IPS-15b (cell line): ENCODE data around the gene GSS.
"Not testable (repeated sequence)": the region's sequence is repeated elsewhere in the genome, so short reads cannot be mapped to it uniquely, and the experiment has no call there.

Experiments
- H3K27me3 ChIP-seq: one replicate; pipeline ENCODE4 v1.6.1; 2013; ENCODE audit warnings: low read length; ENCODE audit not compliant: control insufficient read depth, insufficient read depth
- H3K36me3 ChIP-seq: one replicate; pipeline ENCODE4 v1.6.1; 2013; ENCODE audit warnings: low read length; ENCODE audit not compliant: control insufficient read depth, insufficient read depth
- H3K4me1 ChIP-seq: one replicate; pipeline ENCODE4 v1.6.1; 2013; ENCODE audit warnings: mild to moderate bottlenecking, low read length; ENCODE audit not compliant: control insufficient read depth, insufficient read depth
- H3K4me3 ChIP-seq: one replicate; pipeline ENCODE4 v1.5.1; 2013; ENCODE audit warnings: low read depth, low read length
- H3K9ac ChIP-seq: one replicate; pipeline ENCODE4 v1.6.1; 2013; ENCODE audit warnings: low read depth, mild to moderate bottlenecking, low read length
- H3K9me3 ChIP-seq: one replicate; pipeline ENCODE4 v1.6.1; 2013; ENCODE audit warnings: mild to moderate bottlenecking, low read length; ENCODE audit not compliant: control insufficient read depth, insufficient read depth

The GSS gene

DNA sequence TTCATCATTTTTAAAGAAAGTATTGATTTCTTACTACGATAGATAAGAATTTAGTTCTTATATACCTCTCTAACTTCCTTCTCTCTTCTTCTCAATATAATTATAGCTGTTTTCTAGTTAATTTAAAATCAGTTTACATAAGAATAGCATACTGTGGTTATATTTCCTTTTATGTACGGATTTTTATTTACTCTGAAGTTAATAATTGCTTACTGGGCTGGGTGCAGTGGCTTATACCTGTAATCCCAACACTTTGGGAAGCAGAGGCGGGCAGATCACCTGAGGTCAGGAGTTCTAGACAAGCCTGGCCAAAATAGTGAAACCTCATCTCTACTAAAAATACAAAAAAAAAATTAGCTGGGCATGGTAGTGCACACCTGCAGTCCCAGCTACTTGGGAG, 69.5 kb downstream of the GSS start:
- H3K4me3 ChIP-seq: no peak overlapping the region
- no peaks in the 10 kb centered on the region for H3K36me3 ChIP-seq
- H3K4me1 ChIP-seq: no peaks in the 10 kb centered on the region
- H3K9me3 ChIP-seq: no peaks in the 10 kb centered on the region
- no peaks in the 10 kb centered on the region for H3K27me3 ChIP-seq
- H3K9ac ChIP-seq: no peak overlapping the region

DNA sequence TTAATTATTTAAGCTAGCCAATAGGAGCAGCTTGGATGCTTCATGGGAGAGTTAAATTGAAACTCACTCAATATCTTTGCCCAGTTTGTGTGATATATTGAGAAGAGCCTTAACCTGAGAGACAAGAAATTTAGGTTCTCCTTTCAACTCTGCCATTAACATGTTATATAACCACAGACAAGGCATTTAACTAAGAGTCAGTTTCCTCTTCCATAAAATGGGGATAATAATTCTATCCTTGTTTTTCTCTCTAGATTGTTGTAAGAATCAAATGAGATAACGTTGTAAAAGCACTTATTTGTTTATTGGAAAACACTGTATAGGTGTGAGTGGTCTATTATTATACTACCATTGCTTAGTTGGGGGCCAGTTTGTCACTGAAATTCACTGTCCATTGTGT, 71.3 kb downstream of the GSS start:
- no peak overlapping the region for H3K9ac ChIP-seq
- H3K9me3 ChIP-seq: no peaks in the 10 kb centered on the region
- no peaks in the 10 kb centered on the region for H3K4me1 ChIP-seq
- no peak overlapping the region for H3K4me3 ChIP-seq
- H3K36me3 ChIP-seq: no peaks in the 10 kb centered on the region
- H3K27me3 ChIP-seq: no peaks in the 10 kb centered on the region

DNA sequence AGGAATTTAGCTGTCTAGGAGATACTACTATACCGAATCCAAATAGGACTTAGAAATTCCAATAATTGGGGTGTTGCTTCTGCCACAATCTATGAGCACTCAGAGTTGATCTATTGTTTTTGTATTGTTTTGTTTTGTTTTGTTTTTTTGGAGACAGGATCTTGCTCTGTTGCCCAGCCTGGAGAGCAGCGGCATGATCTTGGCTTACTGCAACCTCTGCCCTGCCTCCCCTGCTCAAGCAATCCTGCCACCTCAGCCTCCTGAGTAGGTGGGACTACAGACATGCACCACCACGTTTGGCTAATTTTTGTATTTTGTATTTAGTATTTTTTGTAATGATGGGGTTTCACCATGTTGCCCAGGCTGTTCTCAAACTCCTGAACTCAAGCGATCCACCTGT, 71.8 kb downstream of the GSS start:
- H3K9me3 ChIP-seq: no peaks in the 10 kb centered on the region
- H3K36me3 ChIP-seq: no peaks in the 10 kb centered on the region

DNA sequence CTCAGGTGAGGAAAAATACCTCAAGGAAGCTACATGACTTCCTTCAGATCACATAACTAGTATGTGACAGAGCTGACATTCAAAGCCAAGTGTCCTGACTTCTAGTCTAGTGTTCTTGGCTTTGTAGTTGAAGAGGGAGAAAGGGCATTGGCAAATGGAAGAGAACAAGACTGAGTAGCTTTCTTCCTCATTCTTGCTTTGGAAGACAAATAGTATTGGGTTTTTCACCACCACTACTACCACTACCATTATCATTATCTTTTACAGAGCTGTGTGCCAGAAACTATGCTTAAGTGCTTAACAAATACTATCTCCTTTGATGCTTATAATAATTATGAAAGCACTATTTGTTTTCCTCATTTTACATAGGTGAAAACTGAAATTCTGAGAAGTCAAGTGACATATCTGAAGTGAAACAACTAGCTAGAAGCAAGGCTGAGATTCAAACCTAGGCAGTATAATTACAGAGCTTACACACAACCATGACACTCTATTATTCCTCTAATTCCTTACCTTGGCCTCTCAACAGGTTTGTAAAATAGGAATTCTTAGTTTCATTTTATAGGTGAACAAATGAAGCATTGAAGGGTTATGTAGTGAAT, 72.4 kb downstream of the GSS start:
- Histone ChIP-seq H3K27me3 (peaks cover 1% of the 10 kb centered on the region), H3K4me1 (no peaks in the 10 kb centered on the region), H3K9me3 (no peaks in the 10 kb centered on the region), H3K36me3 (no peaks in the 10 kb centered on the region), H3K4me3 (no peak overlapping the region), H3K9ac (no peak overlapping the region)

More for the DNA sequence above, 71.8 kb downstream of the GSS start:
- no peaks in the 10 kb centered on the region for H3K27me3 ChIP-seq
- H3K9ac ChIP-seq: no peak overlapping the region
- H3K4me1 ChIP-seq: no peaks in the 10 kb centered on the region
- H3K4me3 ChIP-seq: no peak overlapping the region

DNA sequence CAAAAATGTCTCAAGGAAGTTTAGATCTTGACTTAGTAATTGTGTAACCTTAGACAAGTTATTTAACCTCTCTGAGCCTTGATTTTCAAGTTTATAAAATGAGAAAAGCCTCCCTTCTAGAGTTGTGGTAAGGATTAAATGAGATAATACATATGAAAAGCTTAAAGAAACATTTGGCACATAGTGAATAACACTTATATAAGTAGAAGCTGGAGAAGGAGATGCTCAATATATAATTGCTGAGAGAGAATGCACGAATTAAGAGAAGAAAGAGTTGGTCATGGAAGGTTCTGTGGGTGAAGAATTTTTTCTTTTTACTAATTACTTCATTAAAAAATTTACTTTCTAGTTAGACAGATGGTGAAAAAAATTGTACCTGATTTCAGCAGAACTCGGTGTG, 73.9 kb downstream of the GSS start:
- Histone ChIP-seq H3K4me3 (no peak overlapping the region), H3K9ac (no peak overlapping the region), H3K36me3 (no peaks in the 10 kb centered on the region), H3K27me3 (peaks cover 13% of the 10 kb centered on the region), H3K4me1 (no peaks in the 10 kb centered on the region), H3K9me3 (no peaks in the 10 kb centered on the region)

DNA sequence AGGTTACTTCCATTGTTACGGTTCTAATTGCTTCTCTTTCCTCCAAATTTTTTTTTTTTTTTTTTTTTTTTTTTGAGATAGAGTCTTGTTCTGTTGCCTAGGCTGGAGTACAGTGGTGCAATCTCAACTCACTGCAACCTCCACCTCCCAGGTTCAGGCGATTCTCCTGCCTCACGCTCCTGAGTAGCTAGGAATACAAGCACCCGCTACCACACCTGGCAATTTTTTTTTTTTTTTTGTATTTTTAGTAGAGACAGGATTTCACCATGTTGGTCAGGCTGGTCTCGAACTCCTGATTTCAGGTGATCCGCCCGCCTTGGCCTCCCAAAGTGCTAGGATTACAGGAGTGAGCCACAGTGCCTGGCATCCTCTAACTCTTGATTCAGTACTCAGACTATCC, 74.6 kb downstream of the GSS start:
- H3K4me3 ChIP-seq, H3K9me3 ChIP-seq, H3K4me1 ChIP-seq, H3K9ac ChIP-seq, H3K36me3 ChIP-seq: not testable (repeated sequence)
- H3K27me3 ChIP-seq: peaks cover 14% of the 10 kb centered on the region

DNA sequence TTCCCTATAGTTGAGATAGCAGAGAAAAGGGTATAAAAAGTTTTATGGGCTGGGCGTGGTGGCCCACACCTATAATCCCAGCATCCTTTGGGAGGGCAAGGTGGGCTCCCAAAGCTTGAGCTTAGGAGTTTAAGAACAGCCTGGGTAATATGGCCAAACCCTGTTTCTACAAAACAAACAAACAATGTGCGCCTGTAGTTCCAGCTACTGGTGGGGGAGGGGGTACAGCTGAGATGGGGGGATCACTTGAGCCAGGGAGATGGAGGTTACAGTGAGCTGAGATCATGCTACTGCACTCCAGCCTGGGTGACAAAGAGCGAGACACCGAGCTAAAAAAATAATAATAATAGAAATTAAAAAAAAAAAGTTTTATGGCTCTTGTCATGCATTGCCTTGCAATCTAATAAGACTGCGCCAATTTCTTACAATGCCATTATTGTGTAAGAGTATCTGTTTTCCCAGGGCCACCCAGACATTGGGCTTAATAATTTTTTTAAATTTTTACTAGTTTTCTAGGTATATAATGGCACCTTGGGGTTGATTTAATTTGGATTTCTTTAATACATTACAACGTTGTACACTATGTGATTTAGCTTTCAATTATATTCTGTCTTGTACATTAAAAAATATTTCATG, 75.3 kb downstream of the GSS start:
- Histone ChIP-seq H3K27me3 (peaks cover 14% of the 10 kb centered on the region), H3K9ac (no peak overlapping the region), H3K4me3 (no peak overlapping the region), H3K36me3 (no peaks in the 10 kb centered on the region), H3K9me3 (no peaks in the 10 kb centered on the region), H3K4me1 (peaks cover 3% of the 10 kb centered on the region)
